Fibroblast of lung (primary cell): Measurements from ENCODE around the gene GRK5.

Source experiments
- EZH2 ChIP-seq: IDR thresholded peaks from 2 replicates; pipeline ENCODE4 v1.5.1; 2012; ENCODE audit warnings: low read length, control low read depth, mild to moderate bottlenecking; ENCODE audit errors: missing control alignments
- TF ChIP-seq, protein P1 (sequence below), 2 donors: IDR thresholded peaks in 1 of 2; conservative IDR thresholded peaks in 1 of 2; 1 replicate in 1 of 2; 2 replicates in 1 of 2; pipeline ENCODE4 v1.5.1; 2011 to 2012; ENCODE audit warnings: low read length in 2 of 2, control low read depth in 1 of 2, inconsistent platforms in 1 of 2, low read depth in 1 of 2, mild to moderate bottlenecking in 1 of 2

- TF ChIP-seq, protein P1, sequence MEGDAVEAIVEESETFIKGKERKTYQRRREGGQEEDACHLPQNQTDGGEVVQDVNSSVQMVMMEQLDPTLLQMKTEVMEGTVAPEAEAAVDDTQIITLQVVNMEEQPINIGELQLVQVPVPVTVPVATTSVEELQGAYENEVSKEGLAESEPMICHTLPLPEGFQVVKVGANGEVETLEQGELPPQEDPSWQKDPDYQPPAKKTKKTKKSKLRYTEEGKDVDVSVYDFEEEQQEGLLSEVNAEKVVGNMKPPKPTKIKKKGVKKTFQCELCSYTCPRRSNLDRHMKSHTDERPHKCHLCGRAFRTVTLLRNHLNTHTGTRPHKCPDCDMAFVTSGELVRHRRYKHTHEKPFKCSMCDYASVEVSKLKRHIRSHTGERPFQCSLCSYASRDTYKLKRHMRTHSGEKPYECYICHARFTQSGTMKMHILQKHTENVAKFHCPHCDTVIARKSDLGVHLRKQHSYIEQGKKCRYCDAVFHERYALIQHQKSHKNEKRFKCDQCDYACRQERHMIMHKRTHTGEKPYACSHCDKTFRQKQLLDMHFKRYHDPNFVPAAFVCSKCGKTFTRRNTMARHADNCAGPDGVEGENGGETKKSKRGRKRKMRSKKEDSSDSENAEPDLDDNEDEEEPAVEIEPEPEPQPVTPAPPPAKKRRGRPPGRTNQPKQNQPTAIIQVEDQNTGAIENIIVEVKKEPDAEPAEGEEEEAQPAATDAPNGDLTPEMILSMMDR (conservative IDR thresholded peaks at IDR 0.05 in 1 of 2, IDR thresholded peaks at IDR 0.05 in 1 of 2; ENCODE audit: low read depth in 1 of 2, low read length in 2 of 2) = no peak
- no peak for TF ChIP-seq EZH2
These were observed 287.1 kb downstream of the GRK5 start for GRCh38 chr10:119494236-119495020.
